Activated CD4-positive, alpha-beta memory T cell treated with anti-CD3 and anti-CD28 coated beads, Interleukin-2, amount 10 ng/mL, durations not matched to agents 7 days and 5 days (primary cell): ENCODE results near the gene EFCAB6. TPM values are rescaled to one million over a fixed set of nuclear protein-coding genes. Genes with fewer than 3 reads are reported as not detected.

Experiments used
- CTCF ChIA-PET: fragments of 350-600 bp; sonication (Branson Sonifier 250); formaldehyde crosslinking; loops from one replicate; lab custom pipeline; 2021; ENCODE audit warnings: antibody characterized with exemption, inconsistent platforms; lab: Charles Lee
- POLR2A ChIA-PET: fragments of 350-600 bp; sonication (Branson Sonifier 250); formaldehyde crosslinking; loops from one replicate; lab custom pipeline; 2021; ENCODE audit warnings: antibody characterized with exemption; lab: Charles Lee
- DNase-seq: peaks from one replicate; pipeline ENCODE4 v3.0.0-alpha.2; 2020
- H3K27ac Mint-ChIP-seq: one replicate; pipeline ENCODE4 v1.8.0; 2021; ENCODE audit warnings: mild to moderate bottlenecking, mixed read lengths
- H3K27me3 Mint-ChIP-seq: one replicate; pipeline ENCODE4 v1.8.0; 2021; ENCODE audit warnings: mixed read lengths
- H3K36me3 Mint-ChIP-seq: one replicate; pipeline ENCODE4 v1.8.0; 2021; ENCODE audit warnings: low read depth, mixed read lengths
- H3K4me1 Mint-ChIP-seq: one replicate; pipeline ENCODE4 v1.8.0; 2021; ENCODE audit warnings: mixed read lengths
- H3K4me3 Mint-ChIP-seq: one replicate; pipeline ENCODE4 v1.8.0; 2021; ENCODE audit warnings: mild to moderate bottlenecking, mixed read lengths
- H3K9me3 Mint-ChIP-seq: one replicate; pipeline ENCODE4 v1.8.0; 2021; ENCODE audit warnings: mixed read lengths
- total RNA-seq, 2 experiments: library from RNA; stranded (reverse); gene quantifications; one replicate each; pipeline ENCODE4 v1.2.3, GENCODE V29; 2021

The EFCAB6 gene
- total RNA-seq, 2 experiments from 2014 or later = 0.18 TPM; not detected in 1

DNA sequence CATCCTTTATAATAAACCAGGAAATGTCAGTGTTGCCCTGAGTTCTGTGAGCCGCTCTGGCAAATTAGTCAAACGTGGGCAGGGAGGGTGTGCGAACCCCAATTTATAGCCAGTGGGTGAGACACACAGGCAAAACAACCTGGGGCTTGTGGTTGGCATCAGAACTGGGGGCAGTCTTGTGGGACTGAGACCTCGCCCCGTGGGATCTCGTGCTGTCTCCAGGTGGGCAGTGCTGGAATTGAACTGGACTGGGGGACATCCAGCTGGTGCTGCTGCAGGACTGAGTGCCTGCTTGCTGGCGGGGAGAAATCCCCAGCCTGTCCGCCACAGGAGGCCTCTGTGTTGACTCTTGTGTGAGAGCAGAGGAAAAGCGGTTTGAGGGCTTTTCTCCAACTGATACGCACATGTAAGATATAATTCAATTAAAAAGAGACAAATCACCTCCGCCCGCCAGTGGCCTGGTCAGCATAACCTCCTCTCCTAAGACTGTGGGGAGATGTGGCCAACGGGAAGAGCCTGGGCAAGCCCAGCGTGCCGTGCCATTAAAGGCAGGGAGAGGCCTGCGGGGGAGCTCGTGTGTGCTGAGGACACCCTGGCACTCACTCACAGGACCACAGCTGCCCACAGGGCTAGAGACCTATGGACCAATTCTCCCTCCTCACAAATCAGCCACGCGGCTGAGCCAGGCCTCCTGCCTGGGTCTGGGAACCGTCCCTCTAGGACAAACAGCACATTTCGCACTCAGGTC is 31.9 kb upstream of the EFCAB6 start:
- CTCF ChIA-PET = no interaction called here
- Mint-ChIP-seq H3K4me3 (no peak overlapping the region), H3K27me3 (no peaks in the 10 kb centered on the region), H3K9me3 (no peaks in the 10 kb centered on the region), H3K36me3 (no peaks in the 10 kb centered on the region), H3K4me1 (no peaks in the 10 kb centered on the region), H3K27ac (no peak overlapping the region)
- POLR2A ChIA-PET = no interaction called here
- DNase-seq = no peak

GRCh38 chr22:43841742-43842141 is 29.6 kb upstream of the EFCAB6 start:
- DNase-seq = no peak
- ChIA-PET CTCF (no interaction called here), POLR2A (no interaction called here)
- H3K27me3 Mint-ChIP-seq = no peaks in the 10 kb centered on the region
- no peaks in the 10 kb centered on the region for H3K36me3 Mint-ChIP-seq
- no peak overlapping the region for H3K4me3 Mint-ChIP-seq
- no peak overlapping the region for H3K27ac Mint-ChIP-seq
- no peaks in the 10 kb centered on the region for H3K4me1 Mint-ChIP-seq
- no peaks in the 10 kb centered on the region for H3K9me3 Mint-ChIP-seq

- Mint-ChIP-seq H3K4me3 (no peak overlapping the region), H3K27me3 (no peaks in the 10 kb centered on the region), H3K9me3 (no peaks in the 10 kb centered on the region), H3K27ac (no peak overlapping the region), H3K36me3 (no peaks in the 10 kb centered on the region), H3K4me1 (no peaks in the 10 kb centered on the region)
- DNase-seq = no peak
- ChIA-PET CTCF (no interaction called here), POLR2A (no interaction called here)
Measured at GRCh38 chr22:43840851-43841250, 28.7 kb upstream of the EFCAB6 start.

- no peaks in the 10 kb centered on the region for H3K36me3 Mint-ChIP-seq
- no peak for DNase-seq
- no peaks in the 10 kb centered on the region for H3K4me1 Mint-ChIP-seq
- CTCF ChIA-PET = no interaction called here
- no peaks in the 10 kb centered on the region for H3K9me3 Mint-ChIP-seq
- no peak overlapping the region for H3K4me3 Mint-ChIP-seq
- no peak overlapping the region for H3K27ac Mint-ChIP-seq
- no peaks in the 10 kb centered on the region for H3K27me3 Mint-ChIP-seq
- POLR2A ChIA-PET = no interaction called here
Measured at GRCh38 chr22:43840431-43840830, 28.3 kb upstream of the EFCAB6 start.

- H3K27ac Mint-ChIP-seq = no peak overlapping the region
- peaks cover 4% of the 10 kb centered on the region for H3K27me3 Mint-ChIP-seq
- POLR2A ChIA-PET = no interaction called here
- no peaks in the 10 kb centered on the region for H3K4me1 Mint-ChIP-seq
- CTCF ChIA-PET = no interaction called here
- H3K36me3 Mint-ChIP-seq = no peaks in the 10 kb centered on the region
- no peaks in the 10 kb centered on the region for H3K9me3 Mint-ChIP-seq
- H3K4me3 Mint-ChIP-seq = no peak overlapping the region
- DNase-seq = no peak
Measured at GRCh38 chr22:43839781-43840180, 27.7 kb upstream of the EFCAB6 start.

DNA sequence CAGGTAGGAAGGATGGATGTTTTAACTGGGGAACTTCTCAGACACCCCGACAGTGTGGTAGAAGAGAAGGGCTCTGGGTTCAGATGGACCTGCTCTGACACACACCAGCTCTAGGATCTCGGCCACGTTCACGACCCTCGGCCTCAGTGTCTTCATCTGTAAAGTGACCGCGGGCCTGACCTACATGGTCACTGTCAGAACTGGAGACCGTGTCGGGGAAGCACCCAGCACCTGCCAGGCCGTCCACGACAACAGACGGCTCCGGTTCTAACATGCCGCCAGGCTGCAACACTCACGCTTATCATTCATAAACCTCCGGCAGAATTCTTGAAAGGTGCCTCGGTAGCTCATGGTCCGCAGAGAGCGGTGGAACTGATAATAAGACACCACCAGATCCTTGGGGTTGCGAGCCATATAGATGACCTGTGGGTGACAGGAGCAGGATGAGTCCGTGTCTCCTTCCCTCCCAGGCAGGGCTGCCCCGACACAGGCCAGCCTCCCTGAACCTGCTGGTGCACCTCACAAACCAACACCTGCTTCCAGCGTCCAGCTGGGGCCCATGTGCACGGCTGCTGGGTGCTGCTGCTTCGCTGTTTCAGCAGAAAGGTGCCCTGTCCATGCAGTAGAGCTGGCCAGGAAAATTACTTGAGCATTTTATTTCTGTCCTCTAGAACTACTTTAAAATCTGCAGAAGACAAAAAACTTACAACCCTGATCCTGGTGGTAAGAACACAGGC is 26.6 kb upstream of the EFCAB6 start:
- Mint-ChIP-seq H3K9me3 (no peaks in the 10 kb centered on the region), H3K36me3 (no peaks in the 10 kb centered on the region), H3K27ac (no peak overlapping the region), H3K4me1 (no peaks in the 10 kb centered on the region), H3K4me3 (no peak overlapping the region), H3K27me3 (peaks cover 4% of the 10 kb centered on the region)
- ChIA-PET CTCF (no interaction called here), POLR2A (no interaction called here)
- no peak for DNase-seq

DNA sequence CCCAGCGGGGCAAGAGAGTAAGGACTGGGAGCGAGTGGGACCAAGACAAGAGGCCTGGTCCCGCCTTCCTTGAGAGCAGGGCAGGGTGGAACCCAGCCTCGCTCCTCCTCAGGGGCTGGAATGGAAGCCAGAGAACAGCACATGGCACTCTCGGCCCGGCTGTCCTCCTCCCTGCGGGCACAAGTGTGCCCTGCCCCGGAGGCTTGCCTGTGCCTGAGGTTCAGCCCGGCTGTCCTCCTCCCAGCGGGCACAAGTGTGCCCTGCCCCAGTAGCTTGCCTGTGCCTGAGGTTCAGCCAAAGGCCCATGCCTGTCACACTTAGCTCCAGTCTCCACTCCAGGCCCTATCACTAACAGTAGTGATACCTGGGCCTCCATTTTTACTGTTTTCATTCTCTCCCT is 26.1 kb upstream of the EFCAB6 start:
- Mint-ChIP-seq H3K36me3 (no peaks in the 10 kb centered on the region), H3K4me3 (no peak overlapping the region), H3K9me3 (no peaks in the 10 kb centered on the region), H3K4me1 (no peaks in the 10 kb centered on the region), H3K27me3 (peaks cover 4% of the 10 kb centered on the region), H3K27ac (no peak overlapping the region)
- ChIA-PET POLR2A (no interaction called here), CTCF (no interaction called here)
- no peak for DNase-seq

GRCh38 chr22:43837666-43838065 is 25.6 kb upstream of the EFCAB6 start:
- POLR2A ChIA-PET = no interaction called here

GRCh38 chr22:43835736-43836135 is 23.6 kb upstream of the EFCAB6 start:
- no peak overlapping the region for H3K4me3 Mint-ChIP-seq
- H3K36me3 Mint-ChIP-seq = no peaks in the 10 kb centered on the region
- H3K27me3 Mint-ChIP-seq = peaks cover 4% of the 10 kb centered on the region
- H3K9me3 Mint-ChIP-seq = no peaks in the 10 kb centered on the region
- H3K4me1 Mint-ChIP-seq = no peaks in the 10 kb centered on the region
- no peak for DNase-seq
- ChIA-PET POLR2A (interaction anchor here (1.4 kb wide), 1 partner anchor 9 kb away, joined by 3 read pairs; no protein-coding TSS in a partner anchor), CTCF (no interaction called here)
- no peak overlapping the region for H3K27ac Mint-ChIP-seq

More at GRCh38 chr22:43837666-43838065, 25.6 kb upstream of the EFCAB6 start:
- no peak for DNase-seq
- H3K9me3 Mint-ChIP-seq = no peaks in the 10 kb centered on the region
- no peak overlapping the region for H3K27ac Mint-ChIP-seq
- CTCF ChIA-PET = no interaction called here
- no peaks in the 10 kb centered on the region for H3K4me1 Mint-ChIP-seq
- no peak overlapping the region for H3K4me3 Mint-ChIP-seq
- peaks cover 4% of the 10 kb centered on the region for H3K27me3 Mint-ChIP-seq
- H3K36me3 Mint-ChIP-seq = no peaks in the 10 kb centered on the region

DNA sequence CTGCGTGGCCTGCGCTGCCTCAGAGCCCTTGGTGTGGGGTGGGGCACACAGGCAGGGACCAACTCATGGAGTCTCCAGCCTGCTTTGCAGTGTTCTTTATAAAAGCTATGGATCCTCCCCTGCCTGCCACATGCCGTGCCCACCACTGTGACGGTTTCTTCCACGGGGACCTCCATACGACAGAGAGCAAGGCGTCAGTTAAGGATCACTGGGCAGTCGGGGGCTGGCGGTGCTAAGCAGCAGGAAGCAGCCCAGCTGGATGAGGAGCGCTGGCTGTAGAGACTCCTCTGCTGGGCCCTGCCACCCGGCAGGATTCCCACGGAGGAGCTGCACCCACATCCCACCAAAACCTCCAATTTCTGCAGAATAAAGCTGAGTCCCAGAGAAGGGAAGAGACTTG is 23.1 kb upstream of the EFCAB6 start:
- Mint-ChIP-seq H3K27ac (no peak overlapping the region), H3K4me3 (no peak overlapping the region), H3K36me3 (no peaks in the 10 kb centered on the region), H3K27me3 (peaks cover 4% of the 10 kb centered on the region), H3K9me3 (no peaks in the 10 kb centered on the region), H3K4me1 (no peaks in the 10 kb centered on the region)
- CTCF ChIA-PET = no interaction called here
- POLR2A ChIA-PET = interaction anchor here (1.4 kb wide), 1 partner anchor 8 kb away, joined by 3 read pairs; no protein-coding TSS in a partner anchor
- no peak for DNase-seq

DNA sequence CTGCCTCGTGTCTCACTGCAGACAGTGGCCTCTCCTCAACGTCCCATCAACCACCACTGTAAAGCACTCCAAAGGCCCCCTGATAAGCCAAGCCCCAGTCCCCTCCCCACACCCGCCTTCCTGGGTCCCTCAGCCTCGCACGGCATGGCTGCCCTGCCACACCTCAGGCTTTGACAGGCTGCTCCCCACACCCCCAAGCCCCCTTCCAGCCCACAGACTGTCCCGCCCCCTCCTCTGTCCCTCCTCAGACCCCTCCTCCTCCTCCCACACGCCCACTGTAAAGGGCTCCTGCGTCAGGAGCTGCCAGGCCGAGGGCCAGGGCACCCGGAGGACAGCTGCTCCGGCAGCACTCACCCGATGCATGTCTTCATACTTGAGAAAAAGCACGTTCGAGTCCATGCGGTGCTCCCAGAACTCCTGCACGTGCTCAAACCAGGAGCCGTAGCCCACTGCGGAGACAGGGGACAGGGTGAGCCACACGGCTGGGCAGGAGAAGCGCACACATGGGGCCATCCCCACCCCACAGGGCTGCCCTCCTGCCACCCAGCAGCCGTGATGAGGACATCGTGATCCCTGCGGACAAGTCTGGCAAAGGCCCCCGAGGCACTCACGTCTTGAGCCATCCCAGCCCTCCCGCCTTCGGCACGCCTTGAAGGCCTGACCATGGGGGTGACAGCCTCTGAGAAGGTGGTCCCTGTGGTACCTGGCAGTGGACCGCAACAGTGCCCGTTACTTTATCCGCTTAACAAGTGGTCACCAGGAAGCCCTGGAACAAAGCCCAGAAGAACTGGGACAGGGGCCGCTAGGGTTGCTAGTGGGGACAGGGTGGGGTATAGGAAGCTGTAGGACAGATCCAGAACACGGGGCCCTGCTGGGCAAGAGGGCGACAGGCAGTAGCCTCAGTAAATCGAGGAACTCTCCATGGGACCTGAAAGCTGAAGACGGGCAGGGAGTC is 21.5 kb upstream of the EFCAB6 start:
- Mint-ChIP-seq H3K4me3 (no peak overlapping the region), H3K4me1 (no peaks in the 10 kb centered on the region), H3K9me3 (no peaks in the 10 kb centered on the region), H3K36me3 (no peaks in the 10 kb centered on the region), H3K27me3 (peaks cover 4% of the 10 kb centered on the region), H3K27ac (no peak overlapping the region)
- POLR2A ChIA-PET = no interaction called here
- CTCF ChIA-PET = no interaction called here
- DNase-seq = no peak

GRCh38 chr22:43832393-43833265 is 20.5 kb upstream of the EFCAB6 start:
- H3K4me3 Mint-ChIP-seq = no peak overlapping the region
- no peaks in the 10 kb centered on the region for H3K4me1 Mint-ChIP-seq
- H3K36me3 Mint-ChIP-seq = no peaks in the 10 kb centered on the region
- peaks cover 4% of the 10 kb centered on the region for H3K27me3 Mint-ChIP-seq
- no peaks in the 10 kb centered on the region for H3K9me3 Mint-ChIP-seq
- no peak for DNase-seq
- POLR2A ChIA-PET = no interaction called here
- H3K27ac Mint-ChIP-seq = no peak overlapping the region
- CTCF ChIA-PET = no interaction called here
